IgD-negative memory B cell (primary cell): ENCODE measurements around the gene PTGES2. TPM values are rescaled to one million over a fixed set of nuclear protein-coding genes. Genes with fewer than 3 reads are reported as not detected.
"Not testable (repeated sequence)": the region's sequence is repeated elsewhere in the genome, so short reads cannot be mapped to it uniquely, and the experiment has no call there.

Experiments used
- H3K27ac Mint-ChIP-seq, 3 donors: one replicate each; pipeline ENCODE4 v1.8.0; 2020 to 2022; ENCODE audit warnings: mild to moderate bottlenecking in 3 of 3, mixed read lengths in 3 of 3, moderate library complexity in 1 of 3
- H3K27me3 Mint-ChIP-seq: one replicate; pipeline ENCODE4 v1.8.0; 2021; ENCODE audit warnings: mixed read lengths
- H3K36me3 Mint-ChIP-seq: one replicate; pipeline ENCODE4 v1.8.0; 2020; ENCODE audit warnings: mild to moderate bottlenecking, mixed read lengths
- H3K4me1 Mint-ChIP-seq, 3 donors: one replicate each; pipeline ENCODE4 v1.8.0; 2020 to 2022; ENCODE audit warnings: mixed read lengths in 3 of 3, mild to moderate bottlenecking in 1 of 3
- H3K4me3 Mint-ChIP-seq, 4 donors: one replicate each; pipeline ENCODE4 v1.8.0; 2020 to 2022; ENCODE audit warnings: mild to moderate bottlenecking in 4 of 4, mixed read lengths in 4 of 4, moderate library complexity in 3 of 4
- H3K9me3 Mint-ChIP-seq, 3 donors: one replicate each; pipeline ENCODE4 v1.8.0; 2020 to 2021; ENCODE audit warnings: mixed read lengths in 3 of 3, mild to moderate bottlenecking in 1 of 3
- polyA plus RNA-seq: library from polyadenylated mRNA; unstranded; fragments of 300-500 nt; fragmentation: Illumina TruSeq; gene quantifications from one replicate; pipeline ENCODE4 v1.2.3, GENCODE V29; 2021

Gene PTGES2
- polyA plus RNA-seq, 1 donor from 2014 or later: 57.4 TPM

DNA sequence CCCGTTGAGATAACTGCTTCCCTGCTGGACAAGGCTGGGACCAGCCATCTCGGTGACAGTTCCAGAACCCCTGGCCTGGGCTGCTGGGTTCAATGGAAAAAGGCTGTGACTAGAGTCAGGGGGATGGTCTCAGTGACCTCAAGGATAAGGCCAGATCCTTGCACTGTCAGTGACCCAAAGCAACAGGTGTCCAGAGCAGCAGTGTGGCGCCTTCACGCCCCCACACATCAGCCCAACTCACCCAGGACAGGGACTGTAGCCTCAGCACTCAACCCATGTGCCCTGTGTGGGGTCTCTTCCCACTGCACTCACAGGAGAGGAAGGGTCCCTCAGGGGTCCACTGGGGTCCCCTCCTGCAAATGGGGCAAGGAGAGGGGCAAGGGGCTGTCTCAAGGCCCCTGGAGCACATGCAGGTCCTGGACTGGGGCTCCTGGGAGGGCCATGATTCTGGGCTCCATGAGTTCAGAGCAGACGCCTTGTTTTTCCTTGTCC, 21.0 kb upstream of the PTGES2 start:
- Mint-ChIP-seq H3K27me3 (peaks cover 10% of the 10 kb centered on the region), H3K36me3 (peaks cover 2% of the 10 kb centered on the region), H3K27ac (no peak overlapping the region), H3K4me1 (peaks cover 0 to under 1% (median 0%) of the 10 kb centered on the region in 3 donors), H3K4me3 (no peak overlapping the region), H3K9me3 (no peaks in the 10 kb centered on the region)

DNA sequence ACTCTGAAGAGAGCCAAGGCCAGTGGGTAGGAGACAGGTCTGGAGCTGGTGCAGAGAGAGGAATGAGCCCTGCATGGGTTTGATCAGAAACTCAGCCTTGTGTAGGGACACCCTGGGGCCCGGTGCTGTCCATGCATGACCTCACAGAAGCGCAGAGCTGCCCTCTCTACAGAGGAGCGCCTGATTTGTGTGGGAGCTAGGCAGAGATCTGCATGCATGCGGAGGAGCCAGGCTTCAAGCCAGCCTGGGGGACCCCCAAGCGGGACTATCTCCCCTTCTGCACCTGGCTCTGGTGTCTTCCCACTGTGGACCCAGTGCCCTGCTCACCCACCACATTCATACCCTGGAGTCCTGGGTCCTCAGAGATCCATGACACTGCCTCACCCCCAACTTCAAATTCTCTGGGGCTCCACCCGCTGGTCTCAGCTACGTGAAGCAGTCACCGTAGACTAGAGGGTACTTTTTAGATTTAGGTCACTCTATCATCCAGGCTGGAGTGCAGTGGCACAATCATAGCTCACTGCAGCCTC, 19.1 kb upstream of the PTGES2 start:
- peaks cover 2% of the 10 kb centered on the region for H3K36me3 Mint-ChIP-seq
- peak overlapping the region in 1 of 3 donors; percentile 62 for H3K27ac Mint-ChIP-seq
- no peaks in the 10 kb centered on the region for H3K9me3 Mint-ChIP-seq
- H3K4me3 Mint-ChIP-seq: no peak overlapping the region
- peaks cover 0 to 5% (median 0%) of the 10 kb centered on the region in 3 donors for H3K4me1 Mint-ChIP-seq
- H3K27me3 Mint-ChIP-seq: peaks cover 13% of the 10 kb centered on the region

DNA sequence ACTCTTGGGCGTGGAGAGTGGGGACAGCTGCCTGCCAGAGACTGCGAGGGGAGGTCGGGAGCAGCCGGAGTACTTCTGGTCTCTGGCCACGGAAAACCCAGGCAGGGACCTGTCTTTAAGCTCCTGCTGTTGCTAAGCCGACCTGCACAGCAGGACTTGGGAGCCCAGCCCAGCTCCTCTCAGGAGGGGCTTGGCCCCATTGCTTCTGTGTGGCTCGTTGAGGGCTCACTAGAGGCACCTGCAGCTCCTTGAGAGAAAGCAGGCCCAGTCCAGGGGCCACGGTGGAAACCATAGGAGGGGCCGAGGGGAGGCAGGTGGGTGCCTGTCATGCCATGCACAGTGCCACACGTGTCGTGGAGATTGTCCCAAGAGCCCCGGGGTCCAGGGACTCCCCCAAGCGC, 18.4 kb upstream of the PTGES2 start:
- H3K4me3 Mint-ChIP-seq: no peak overlapping the region
- H3K9me3 Mint-ChIP-seq: no peaks in the 10 kb centered on the region
- H3K4me1 Mint-ChIP-seq: peaks cover 0 to 5% (median 0%) of the 10 kb centered on the region in 3 donors
- peaks cover 12% of the 10 kb centered on the region for H3K27me3 Mint-ChIP-seq
- peak overlapping the region in 1 of 3 donors; percentile 62 for H3K27ac Mint-ChIP-seq
- peaks cover 2% of the 10 kb centered on the region for H3K36me3 Mint-ChIP-seq

DNA sequence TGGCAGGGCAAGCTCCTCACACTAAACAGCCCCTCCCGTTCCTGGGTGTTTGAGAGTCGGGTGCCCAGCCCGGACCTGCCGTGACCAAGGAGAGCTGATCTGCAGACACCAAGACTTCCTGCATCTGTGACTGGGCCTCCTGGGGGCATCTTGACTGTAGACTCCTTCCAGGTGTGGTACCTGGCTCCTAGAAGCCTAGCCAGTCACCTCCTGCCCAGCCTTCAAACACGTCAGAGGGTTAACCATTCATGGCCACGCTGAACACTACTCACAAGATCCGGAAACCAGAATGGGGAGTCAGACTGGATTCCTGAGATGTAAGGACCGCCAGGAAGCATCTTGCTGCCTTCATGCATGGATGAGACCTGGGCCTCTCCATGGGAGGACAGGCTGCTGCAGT, 18.0 kb upstream of the PTGES2 start:
- no peaks in the 10 kb centered on the region for H3K9me3 Mint-ChIP-seq
- no peak overlapping the region for H3K4me3 Mint-ChIP-seq
- H3K27ac Mint-ChIP-seq: no peak overlapping the region
- peaks cover 0 to 5% (median 0%) of the 10 kb centered on the region in 3 donors for H3K4me1 Mint-ChIP-seq
- peaks cover 2% of the 10 kb centered on the region for H3K36me3 Mint-ChIP-seq
- peaks cover 9% of the 10 kb centered on the region for H3K27me3 Mint-ChIP-seq

DNA sequence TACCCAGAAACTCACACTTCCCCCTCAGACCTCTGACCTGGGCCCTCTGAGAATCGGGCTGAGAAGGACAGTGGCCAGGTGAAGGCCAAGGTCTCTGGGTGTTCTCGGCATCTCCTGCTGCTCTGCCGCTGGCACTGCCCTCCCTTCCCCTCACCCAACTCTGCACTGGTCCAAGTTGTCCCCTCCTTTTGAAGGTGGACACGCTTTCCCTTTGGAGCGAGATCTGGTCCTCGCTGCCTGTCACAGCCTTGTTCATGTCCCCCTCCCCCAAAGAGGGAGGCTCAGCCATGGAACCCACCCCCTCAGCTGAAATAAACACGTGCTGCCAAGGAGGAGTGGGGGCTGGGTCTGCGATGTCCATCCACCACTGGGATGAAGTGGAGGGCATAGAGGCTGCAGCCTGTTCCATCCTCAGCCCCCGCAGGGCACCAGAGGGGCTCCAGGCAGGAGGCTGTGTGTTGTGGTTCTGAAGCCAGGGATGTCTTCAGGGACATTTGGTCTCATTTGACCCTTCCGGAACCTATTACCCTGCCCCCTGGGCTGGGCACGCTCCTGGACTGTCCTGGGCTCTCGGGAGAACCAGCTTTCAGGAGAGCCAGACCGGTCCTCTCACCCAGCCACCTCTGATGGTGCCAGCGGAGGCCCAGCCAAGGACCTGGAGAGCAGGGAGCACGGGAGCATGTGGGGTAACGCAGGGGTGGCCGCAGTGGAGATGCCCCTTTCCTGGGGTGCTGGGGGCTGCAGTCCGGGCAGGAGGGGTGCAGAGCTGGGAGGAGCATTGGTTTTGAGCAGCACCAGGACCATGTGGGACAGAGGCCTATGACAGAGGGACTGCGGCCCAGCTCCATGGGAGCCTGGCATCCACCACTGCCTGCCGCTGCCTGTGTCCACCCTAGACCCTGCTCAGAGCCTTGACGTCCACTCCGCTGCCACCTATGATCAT, 17.0 kb upstream of the PTGES2 start:
- H3K27me3 Mint-ChIP-seq: peaks cover 6% of the 10 kb centered on the region
- no peaks in the 10 kb centered on the region for H3K36me3 Mint-ChIP-seq
- no peak overlapping the region for H3K4me3 Mint-ChIP-seq
- H3K4me1 Mint-ChIP-seq: peaks cover 0 to 5% (median 0%) of the 10 kb centered on the region in 3 donors
- H3K9me3 Mint-ChIP-seq: no peaks in the 10 kb centered on the region
- H3K27ac Mint-ChIP-seq: no peak overlapping the region

DNA sequence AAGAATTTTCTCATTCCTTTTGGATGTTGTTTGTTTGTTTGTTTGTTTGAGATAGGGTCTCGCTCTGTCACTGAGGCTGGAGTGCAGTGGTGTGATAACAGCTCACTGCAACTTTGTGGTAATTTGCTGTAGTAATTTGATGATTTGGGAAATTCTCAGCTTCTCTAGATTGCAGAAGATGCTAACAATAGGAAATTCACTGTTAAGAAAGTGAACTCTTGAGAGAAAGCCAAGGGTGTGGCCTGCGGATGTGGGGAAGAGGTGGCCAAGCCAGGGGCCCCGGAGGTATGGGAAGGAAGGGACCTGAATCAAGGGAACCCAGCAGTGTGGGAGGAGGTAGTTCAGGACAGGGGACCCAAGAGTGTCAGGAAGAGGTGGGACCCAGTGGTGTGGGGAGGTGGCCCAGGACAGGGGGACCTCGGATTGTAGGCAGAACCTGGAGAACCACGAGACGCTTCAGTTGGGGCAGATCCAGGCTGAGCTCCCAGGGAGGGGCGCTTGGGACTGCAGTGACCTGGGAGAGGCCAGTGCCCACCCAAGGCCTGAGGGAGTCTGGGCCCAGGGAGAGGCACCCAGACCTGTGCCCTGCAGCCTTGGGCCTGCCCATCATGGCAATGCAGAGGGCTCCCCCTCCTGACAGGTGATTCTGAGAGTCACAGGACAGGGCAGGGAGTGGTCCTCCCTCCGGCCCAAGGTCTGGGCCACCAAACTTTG, 16.2 kb upstream of the PTGES2 start:
- no peaks in the 10 kb centered on the region for H3K9me3 Mint-ChIP-seq
- H3K27ac Mint-ChIP-seq: no peak overlapping the region
- peaks cover 6% of the 10 kb centered on the region for H3K27me3 Mint-ChIP-seq
- H3K36me3 Mint-ChIP-seq: no peaks in the 10 kb centered on the region
- peaks cover 0 to 5% (median 0%) of the 10 kb centered on the region in 3 donors for H3K4me1 Mint-ChIP-seq
- H3K4me3 Mint-ChIP-seq: no peak overlapping the region

GRCh38 chr9:128142596-128142995, 15.1 kb upstream of the PTGES2 start:
- no peaks in the 10 kb centered on the region for H3K9me3 Mint-ChIP-seq
- H3K4me1 Mint-ChIP-seq: peaks cover 0 to 5% (median 0%) of the 10 kb centered on the region in 3 donors
- H3K4me3 Mint-ChIP-seq: no peak overlapping the region
- peaks cover 6% of the 10 kb centered on the region for H3K27me3 Mint-ChIP-seq
- no peaks in the 10 kb centered on the region for H3K36me3 Mint-ChIP-seq
- H3K27ac Mint-ChIP-seq: no peak overlapping the region

GRCh38 chr9:128142061-128142460, 14.5 kb upstream of the PTGES2 start:
- peaks cover 0 to 5% (median 0%) of the 10 kb centered on the region in 3 donors for H3K4me1 Mint-ChIP-seq
- H3K36me3 Mint-ChIP-seq: peaks cover 1% of the 10 kb centered on the region
- H3K27ac Mint-ChIP-seq: no peak overlapping the region
- peaks cover 7% of the 10 kb centered on the region for H3K27me3 Mint-ChIP-seq
- no peak overlapping the region for H3K4me3 Mint-ChIP-seq
- H3K9me3 Mint-ChIP-seq: no peaks in the 10 kb centered on the region

GRCh38 chr9:128141604-128142003, 14.1 kb upstream of the PTGES2 start:
- no peak overlapping the region for H3K27ac Mint-ChIP-seq

GRCh38 chr9:128139621-128140020, 12.1 kb upstream of the PTGES2 start:
- no peak overlapping the region for H3K27ac Mint-ChIP-seq
- H3K9me3 Mint-ChIP-seq: no peaks in the 10 kb centered on the region
- peaks cover 0 to 5% (median 0%) of the 10 kb centered on the region in 3 donors for H3K4me1 Mint-ChIP-seq
- H3K27me3 Mint-ChIP-seq: peaks cover 6% of the 10 kb centered on the region
- H3K4me3 Mint-ChIP-seq: no peak overlapping the region
- H3K36me3 Mint-ChIP-seq: peaks cover 1% of the 10 kb centered on the region

More at GRCh38 chr9:128141604-128142003, 14.1 kb upstream of the PTGES2 start:
- Mint-ChIP-seq H3K4me3 (no peak overlapping the region), H3K36me3 (peaks cover 1% of the 10 kb centered on the region), H3K27me3 (peaks cover 4% of the 10 kb centered on the region), H3K4me1 (peaks cover 0 to 5% (median 0%) of the 10 kb centered on the region in 3 donors), H3K9me3 (no peaks in the 10 kb centered on the region)

GRCh38 chr9:128138001-128138400, 10.5 kb upstream of the PTGES2 start:
- Mint-ChIP-seq H3K4me3 (no peak overlapping the region), H3K4me1 (peaks cover 0 to 4% (median 2%) of the 10 kb centered on the region in 3 donors), H3K9me3 (no peaks in the 10 kb centered on the region), H3K27ac (no peak overlapping the region), H3K36me3 (peaks cover 1% of the 10 kb centered on the region), H3K27me3 (peaks cover 6% of the 10 kb centered on the region)

DNA sequence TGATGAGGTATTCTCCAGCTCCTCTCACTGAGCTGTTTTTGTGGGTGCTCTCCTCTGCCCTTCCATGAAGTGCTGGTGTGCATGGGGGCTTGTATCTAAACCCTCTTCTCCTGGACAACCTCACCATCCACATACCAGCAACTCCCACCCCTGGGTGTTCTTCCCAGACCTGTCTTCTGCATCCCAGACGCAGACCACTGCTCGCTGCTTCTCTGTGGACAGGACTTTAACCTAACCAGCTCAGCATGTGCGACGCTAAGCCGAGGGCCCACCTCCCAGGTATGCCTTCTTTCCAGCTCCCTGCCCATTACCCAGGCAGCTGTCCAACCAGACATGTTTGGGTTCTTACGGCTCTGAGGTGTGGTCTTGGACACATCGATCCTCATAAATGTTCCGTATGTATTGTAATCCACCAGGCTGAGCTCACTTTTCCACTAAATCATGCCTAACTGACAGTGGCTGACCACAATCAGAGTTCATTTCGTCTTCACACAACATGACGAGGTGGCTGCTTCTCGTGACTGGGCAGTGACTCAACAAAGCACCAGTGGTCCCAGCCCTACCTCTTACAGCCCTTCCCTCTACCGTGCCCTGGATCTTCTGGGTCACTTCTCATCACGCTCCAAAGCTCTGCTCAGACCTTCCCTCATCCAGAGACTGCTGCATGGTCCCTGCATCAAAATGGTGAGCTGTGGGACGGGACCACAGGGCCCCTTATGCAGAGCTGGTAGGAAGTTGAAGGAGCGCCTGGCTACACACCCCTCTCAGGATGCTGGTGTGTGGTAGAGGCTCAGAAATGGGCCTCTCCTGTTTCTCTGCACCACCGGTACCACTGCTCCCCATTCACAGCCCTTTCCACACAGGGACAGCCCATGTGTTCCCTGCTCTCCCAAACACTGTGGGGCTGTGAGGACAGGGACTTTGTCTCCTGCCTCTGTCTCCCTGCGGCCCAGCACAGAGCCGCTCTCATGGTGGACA, 9.6 kb upstream of the PTGES2 start:
- Mint-ChIP-seq H3K4me1 (peaks cover 0 to 5% (median 2%) of the 10 kb centered on the region in 3 donors), H3K27me3 (peaks cover 10% of the 10 kb centered on the region), H3K4me3 (no peak overlapping the region), H3K9me3 (no peaks in the 10 kb centered on the region), H3K36me3 (peaks cover 1% of the 10 kb centered on the region), H3K27ac (no peak overlapping the region)

DNA sequence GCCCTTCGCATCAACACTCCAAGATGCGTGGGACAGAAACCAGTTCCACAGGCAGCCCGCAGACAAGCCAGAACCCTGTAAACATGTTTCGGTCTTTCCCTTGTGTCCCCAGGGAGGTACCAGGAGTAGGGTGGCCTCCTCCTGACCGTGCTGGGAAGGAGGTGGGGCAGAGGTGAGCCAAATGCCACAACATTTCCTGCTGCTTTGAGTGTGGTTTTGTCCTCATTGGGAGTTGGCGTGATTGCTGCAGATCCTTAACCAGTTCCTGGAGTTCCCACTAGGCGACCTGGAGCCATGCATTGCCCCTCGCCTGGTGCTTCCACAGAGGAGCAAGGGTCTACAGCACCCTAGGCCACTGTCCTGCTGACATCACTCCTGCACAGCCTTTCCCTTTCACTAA, 8.0 kb upstream of the PTGES2 start:
- not testable (repeated sequence) for H3K4me3 Mint-ChIP-seq, H3K36me3 Mint-ChIP-seq, H3K9me3 Mint-ChIP-seq, H3K27me3 Mint-ChIP-seq, H3K4me1 Mint-ChIP-seq
- H3K27ac Mint-ChIP-seq: peak overlapping the region in 1 of 3 donors; percentile 81

- not testable (repeated sequence) for H3K27me3 Mint-ChIP-seq, H3K36me3 Mint-ChIP-seq
Measured at GRCh38 chr9:128132139-128132538, 4.6 kb upstream of the PTGES2 start.

More at GRCh38 chr9:128132139-128132538, 4.6 kb upstream of the PTGES2 start:
- not testable (repeated sequence) for H3K9me3 Mint-ChIP-seq
- H3K4me1 Mint-ChIP-seq: peaks cover 5 to 18% (median 7%) of the 10 kb centered on the region in 3 donors
- H3K4me3 Mint-ChIP-seq: peak overlapping the region in 1 of 4 donors; percentile 74
- H3K27ac Mint-ChIP-seq: peak overlapping the region in 1 of 3 donors; percentile 39
